ENCODE results near the gene CLCN2.

- TF ChIP-seq POLR2A (IDR thresholded peaks at IDR 0.05) (no peak), CTCF (IDR thresholded peaks at IDR 0.05) (peak; percentile 6 to 46 (median 44))
Observed at GRCh38 chr3:184345317-184346144, 15.9 kb downstream of the CLCN2 start.

All from body of pancreas (tissue), 4 donors.